ENCODE measurements around the gene CNPY2.
"Not testable (repeated sequence)": the region's sequence is repeated elsewhere in the genome, so short reads cannot be mapped to it uniquely, and the experiment has no call there.

DNA sequence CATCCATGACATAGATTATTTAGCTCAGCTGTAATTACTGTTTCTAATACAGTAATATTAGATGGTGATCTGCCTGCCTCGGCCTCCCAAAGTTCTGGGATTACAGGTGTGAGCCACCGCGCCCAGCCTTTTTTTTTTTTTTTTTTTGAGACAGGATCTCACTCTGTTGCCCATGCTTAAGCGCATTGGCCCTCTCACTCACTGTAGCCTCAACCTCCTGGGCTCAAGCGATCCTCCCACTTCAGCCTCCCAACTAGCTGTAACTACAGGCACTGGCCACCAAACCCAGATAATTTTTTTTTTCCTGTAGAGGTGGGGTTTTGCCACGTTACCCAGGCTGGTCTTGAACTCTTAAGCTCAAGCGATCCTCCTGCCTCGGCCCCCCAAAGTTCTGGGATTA lies 19.7 kb upstream of the CNPY2 start:
- TF ChIP-seq, protein P1, sequence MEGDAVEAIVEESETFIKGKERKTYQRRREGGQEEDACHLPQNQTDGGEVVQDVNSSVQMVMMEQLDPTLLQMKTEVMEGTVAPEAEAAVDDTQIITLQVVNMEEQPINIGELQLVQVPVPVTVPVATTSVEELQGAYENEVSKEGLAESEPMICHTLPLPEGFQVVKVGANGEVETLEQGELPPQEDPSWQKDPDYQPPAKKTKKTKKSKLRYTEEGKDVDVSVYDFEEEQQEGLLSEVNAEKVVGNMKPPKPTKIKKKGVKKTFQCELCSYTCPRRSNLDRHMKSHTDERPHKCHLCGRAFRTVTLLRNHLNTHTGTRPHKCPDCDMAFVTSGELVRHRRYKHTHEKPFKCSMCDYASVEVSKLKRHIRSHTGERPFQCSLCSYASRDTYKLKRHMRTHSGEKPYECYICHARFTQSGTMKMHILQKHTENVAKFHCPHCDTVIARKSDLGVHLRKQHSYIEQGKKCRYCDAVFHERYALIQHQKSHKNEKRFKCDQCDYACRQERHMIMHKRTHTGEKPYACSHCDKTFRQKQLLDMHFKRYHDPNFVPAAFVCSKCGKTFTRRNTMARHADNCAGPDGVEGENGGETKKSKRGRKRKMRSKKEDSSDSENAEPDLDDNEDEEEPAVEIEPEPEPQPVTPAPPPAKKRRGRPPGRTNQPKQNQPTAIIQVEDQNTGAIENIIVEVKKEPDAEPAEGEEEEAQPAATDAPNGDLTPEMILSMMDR (IDR thresholded peaks at IDR 0.05), result not testable (repeated sequence)
- not testable (repeated sequence) for TF ChIP-seq POLR2A (IDR thresholded peaks at IDR 0.05)
